Measurements from ENCODE around the gene KATNAL1. TPM values are rescaled to one million over a fixed set of nuclear protein-coding genes. Genes with fewer than 3 reads are reported as not detected.

KATNAL1 gene
- total RNA-seq, 2 donors from 2014 or later: 12.8 to 16.4 TPM

DNA sequence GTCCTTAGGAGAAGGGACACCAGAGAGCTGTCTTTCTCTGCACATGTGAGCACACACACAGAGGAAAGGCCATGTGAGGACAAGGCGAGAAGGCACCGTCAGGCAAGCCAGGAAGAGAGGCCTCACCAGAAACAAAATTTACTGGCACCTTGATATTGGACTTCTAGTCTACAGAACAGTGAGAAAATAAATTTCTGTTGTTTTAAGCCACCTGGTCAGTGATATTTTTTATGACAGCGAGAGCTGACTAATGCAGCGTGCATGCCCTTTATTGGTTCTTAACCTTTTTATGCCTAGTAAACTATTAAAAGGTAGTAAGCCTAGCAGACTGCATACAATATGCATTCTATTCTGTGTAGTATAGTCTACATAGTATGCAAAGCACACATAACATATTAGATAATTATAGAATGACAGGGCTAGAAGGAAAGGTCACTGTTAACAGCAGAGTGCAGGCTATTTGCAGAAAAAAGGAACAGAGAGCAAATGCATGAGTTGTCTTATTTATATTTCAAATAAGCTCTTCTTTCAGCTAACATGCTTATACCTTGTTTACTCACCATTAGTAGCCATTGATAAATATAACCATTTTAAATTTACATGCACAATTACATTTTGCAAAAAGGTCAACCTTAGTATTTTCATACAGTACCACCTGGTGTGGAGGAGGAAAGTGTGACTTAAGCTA, 25.2 kb upstream of the KATNAL1 start:
- H3K9me3 ChIP-seq: no peaks in the 10 kb centered on the region
- TF ChIP-seq POLR2A (IDR thresholded peaks at IDR 0.05): no peak
- TF ChIP-seq, protein P1, sequence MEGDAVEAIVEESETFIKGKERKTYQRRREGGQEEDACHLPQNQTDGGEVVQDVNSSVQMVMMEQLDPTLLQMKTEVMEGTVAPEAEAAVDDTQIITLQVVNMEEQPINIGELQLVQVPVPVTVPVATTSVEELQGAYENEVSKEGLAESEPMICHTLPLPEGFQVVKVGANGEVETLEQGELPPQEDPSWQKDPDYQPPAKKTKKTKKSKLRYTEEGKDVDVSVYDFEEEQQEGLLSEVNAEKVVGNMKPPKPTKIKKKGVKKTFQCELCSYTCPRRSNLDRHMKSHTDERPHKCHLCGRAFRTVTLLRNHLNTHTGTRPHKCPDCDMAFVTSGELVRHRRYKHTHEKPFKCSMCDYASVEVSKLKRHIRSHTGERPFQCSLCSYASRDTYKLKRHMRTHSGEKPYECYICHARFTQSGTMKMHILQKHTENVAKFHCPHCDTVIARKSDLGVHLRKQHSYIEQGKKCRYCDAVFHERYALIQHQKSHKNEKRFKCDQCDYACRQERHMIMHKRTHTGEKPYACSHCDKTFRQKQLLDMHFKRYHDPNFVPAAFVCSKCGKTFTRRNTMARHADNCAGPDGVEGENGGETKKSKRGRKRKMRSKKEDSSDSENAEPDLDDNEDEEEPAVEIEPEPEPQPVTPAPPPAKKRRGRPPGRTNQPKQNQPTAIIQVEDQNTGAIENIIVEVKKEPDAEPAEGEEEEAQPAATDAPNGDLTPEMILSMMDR (IDR thresholded peaks at IDR 0.05): no peak
- no peak for TF ChIP-seq POLR2AphosphoS5 (IDR thresholded peaks at IDR 0.05)
- WGBS: 58% methylated on average over 4 of the region's 4 CpGs
- intact Hi-C loops (cut with DNase I): no loop called here
- H3K4me3 ChIP-seq: no peak overlapping the region
- no peak overlapping the region for H3K27ac ChIP-seq
- no peaks in the 10 kb centered on the region for H3K4me1 ChIP-seq (replicated peaks)
- no peak for DNase-seq (ENCODE audit: low spot score)
- H3K36me3 ChIP-seq: no peaks in the 10 kb centered on the region
- no peaks in the 10 kb centered on the region for H3K27me3 ChIP-seq (replicated peaks; ENCODE audit: insufficient read depth)

DNA sequence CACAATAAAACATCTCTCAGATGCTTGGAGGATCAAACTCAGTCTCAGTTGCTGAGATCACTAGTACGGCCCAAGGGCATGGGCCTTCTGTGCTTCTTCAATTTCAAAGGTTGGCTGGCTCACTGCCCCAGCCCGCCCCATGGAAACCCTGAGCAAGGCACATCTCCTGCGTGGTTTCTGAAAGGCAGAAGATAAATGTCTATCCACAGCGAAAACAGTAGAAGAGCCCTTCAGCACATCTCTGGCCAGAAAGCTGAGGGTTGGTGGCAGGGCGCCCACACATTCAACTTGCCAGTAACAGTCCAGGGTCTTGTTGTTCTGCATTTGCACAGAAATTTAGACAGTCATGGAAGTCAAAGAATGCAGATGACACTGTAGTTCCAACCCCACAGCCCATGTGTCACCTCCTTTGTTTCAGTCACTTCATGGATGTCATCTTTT, 24.0 kb upstream of the KATNAL1 start:
- no peaks in the 10 kb centered on the region for H3K36me3 ChIP-seq
- no peak overlapping the region for H3K4me3 ChIP-seq
- no peaks in the 10 kb centered on the region for H3K9me3 ChIP-seq
- H3K27me3 ChIP-seq (replicated peaks; ENCODE audit: insufficient read depth): no peaks in the 10 kb centered on the region
- 50% methylated on average over 5 of the region's 5 CpGs for WGBS
- no peak for DNase-seq (ENCODE audit: low spot score)
- TF ChIP-seq, protein P1 (IDR thresholded peaks at IDR 0.05): no peak
- TF ChIP-seq POLR2AphosphoS5 (IDR thresholded peaks at IDR 0.05) (no peak), POLR2A (IDR thresholded peaks at IDR 0.05) (no peak)
- H3K27ac ChIP-seq: no peak overlapping the region
- no peaks in the 10 kb centered on the region for H3K4me1 ChIP-seq (replicated peaks)
- intact Hi-C loops (cut with DNase I): no loop called here

DNA sequence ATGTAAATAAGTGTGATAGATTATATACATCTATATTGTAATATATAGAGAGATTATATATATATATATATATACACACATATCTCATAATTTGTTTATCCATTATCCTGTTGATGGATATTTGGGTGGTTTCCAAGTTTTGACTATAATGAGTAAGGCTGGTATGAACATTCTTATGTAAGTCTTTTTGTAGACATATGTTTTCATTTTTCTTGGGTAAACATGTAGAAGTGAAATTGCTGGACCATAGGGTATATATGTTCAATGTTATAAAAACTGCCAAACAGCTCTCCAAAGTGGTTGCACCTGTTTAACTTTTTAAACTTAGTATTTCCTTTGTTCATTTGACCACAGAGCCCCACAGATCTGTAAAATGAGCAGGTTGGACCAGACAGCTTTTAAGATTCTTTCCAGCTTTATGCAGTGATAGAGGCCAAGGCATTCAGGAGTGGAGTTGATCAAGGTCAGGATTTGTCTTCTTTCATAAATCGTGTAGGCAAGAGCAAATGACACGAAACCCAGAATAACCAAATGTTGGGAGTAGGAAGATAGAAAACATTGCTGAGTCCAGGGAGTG, 21.7 kb upstream of the KATNAL1 start:
- Histone ChIP-seq H3K4me1 (replicated peaks) (no peaks in the 10 kb centered on the region), H3K27me3 (replicated peaks; ENCODE audit: insufficient read depth) (no peaks in the 10 kb centered on the region), H3K36me3 (no peaks in the 10 kb centered on the region), H3K27ac (no peak overlapping the region), H3K4me3 (no peak overlapping the region), H3K9me3 (no peaks in the 10 kb centered on the region)
- intact Hi-C loops (cut with DNase I): no loop called here
- WGBS: 60% methylated on average over 2 of the region's 2 CpGs
- TF ChIP-seq POLR2AphosphoS5 (IDR thresholded peaks at IDR 0.05) (no peak), POLR2A (IDR thresholded peaks at IDR 0.05) (no peak)
- TF ChIP-seq, protein P1 (IDR thresholded peaks at IDR 0.05): no peak
- DNase-seq (ENCODE audit: low spot score): no peak

DNA sequence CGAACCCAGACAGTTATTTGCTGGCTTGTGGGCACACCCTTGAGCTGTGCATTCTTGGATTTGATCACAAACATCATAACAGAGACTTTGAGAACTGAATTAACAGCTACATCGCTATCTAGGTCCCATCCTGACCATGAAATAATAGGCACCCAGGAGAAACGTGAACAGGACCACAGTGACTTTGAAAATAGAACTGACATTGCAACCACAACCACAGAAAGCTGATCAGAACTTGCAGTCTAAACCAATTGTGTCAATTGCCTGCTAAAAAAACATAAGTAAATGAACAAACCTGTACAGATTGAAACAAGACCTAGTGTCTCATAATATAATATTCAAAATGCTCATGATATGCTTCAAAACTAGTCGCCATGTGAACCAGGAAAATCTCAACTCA, 18.3 kb upstream of the KATNAL1 start:
- TF ChIP-seq POLR2AphosphoS5 (IDR thresholded peaks at IDR 0.05) (no peak), POLR2A (IDR thresholded peaks at IDR 0.05) (no peak)
- TF ChIP-seq, protein P1 (IDR thresholded peaks at IDR 0.05): no peak
- no peaks in the 10 kb centered on the region for H3K36me3 ChIP-seq
- no peaks in the 10 kb centered on the region for H3K9me3 ChIP-seq
- no peak overlapping the region for H3K27ac ChIP-seq
- intact Hi-C loops (cut with DNase I): no loop called here
- DNase-seq (ENCODE audit: low spot score): no peak
- H3K4me1 ChIP-seq (replicated peaks): no peaks in the 10 kb centered on the region
- H3K4me3 ChIP-seq: no peak overlapping the region
- H3K27me3 ChIP-seq (replicated peaks; ENCODE audit: insufficient read depth): no peaks in the 10 kb centered on the region
- 80% methylated on average over 4 of the region's 4 CpGs for WGBS

DNA sequence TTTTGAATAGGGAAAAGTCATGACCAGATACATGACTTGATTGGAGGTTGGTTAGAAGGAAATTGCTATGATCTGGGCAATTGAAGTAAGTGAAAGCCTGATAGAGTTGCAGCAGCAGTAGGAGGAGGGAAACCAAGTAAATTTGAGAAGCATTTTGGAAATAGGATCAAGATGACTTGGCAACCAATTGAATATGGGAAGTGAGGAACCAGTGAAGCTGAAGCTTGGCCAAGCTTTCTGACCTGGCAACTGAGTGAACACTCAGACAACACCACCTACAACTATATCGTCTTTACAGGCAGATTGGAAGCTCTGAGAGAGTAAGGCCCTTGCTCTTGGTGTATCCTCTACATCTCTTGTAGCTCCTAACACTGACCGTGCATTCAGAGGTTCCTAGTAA, 16.2 kb upstream of the KATNAL1 start:
- Histone ChIP-seq H3K27me3 (replicated peaks; ENCODE audit: insufficient read depth) (no peaks in the 10 kb centered on the region), H3K36me3 (no peaks in the 10 kb centered on the region), H3K9me3 (no peaks in the 10 kb centered on the region), H3K4me1 (replicated peaks) (no peaks in the 10 kb centered on the region), H3K27ac (no peak overlapping the region), H3K4me3 (no peak overlapping the region)
- intact Hi-C loops (cut with DNase I): no loop called here
- TF ChIP-seq, protein P1 (IDR thresholded peaks at IDR 0.05): no peak
- TF ChIP-seq POLR2AphosphoS5 (IDR thresholded peaks at IDR 0.05) (no peak), POLR2A (IDR thresholded peaks at IDR 0.05) (no peak)
- WGBS: 96% methylated on average over 2 of the region's 2 CpGs
- no peak for DNase-seq (ENCODE audit: low spot score)

All from prostate gland (tissue), 2 donors.